Measurements from ENCODE around the gene GNPNAT1.
"Not testable (repeated sequence)": the region's sequence is repeated elsewhere in the genome, so short reads cannot be mapped to it uniquely, and the experiment has no call there.

Gene GNPNAT1

GRCh38 chr14:52776816-52777215 is 14.6 kb downstream of the GNPNAT1 start:
- Histone ChIP-seq H3K9ac (ENCODE audit: low read depth, low read length, poor library complexity) (no peak overlapping the region), H3K23ac (ENCODE audit: low read depth, low read length, poor library complexity) (no peak overlapping the region), H3K4me3 (ENCODE audit: low read length in 2 of 2) (no peak overlapping the region), H4K8ac (ENCODE audit: low read depth, low read length) (no peak overlapping the region), H2BK5ac (ENCODE audit: low read length) (no peak overlapping the region), H4K91ac (ENCODE audit: low read depth, low read length, poor library complexity) (no peak overlapping the region), H3K18ac (ENCODE audit: low read length) (no peak overlapping the region), H3K4ac (ENCODE audit: low read length) (no peak overlapping the region), H3K14ac (ENCODE audit: low read length) (no peak overlapping the region), H2BK120ac (ENCODE audit: low read depth, low read length) (no peak overlapping the region), H3K27me3 (ENCODE audit: control insufficient read depth in 3 of 3, insufficient read depth in 3 of 3, low read depth in 1 of 3, low read length in 3 of 3) (no peaks in the 10 kb centered on the region), H3K4me1 (ENCODE audit: control insufficient read depth in 2 of 2, insufficient read depth in 1 of 2, low read depth in 1 of 2, low read length in 2 of 2) (no peaks in the 10 kb centered on the region), H2BK15ac (ENCODE audit: low read length) (no peak overlapping the region), H2AFZ (ENCODE audit: low read length) (no peak overlapping the region), H3K9me3 (replicated peaks in 1 of 2; ENCODE audit: control insufficient read depth in 2 of 2, insufficient read depth in 1 of 2, low read depth in 1 of 2, low read length in 2 of 2) (no peaks in the 10 kb centered on the region), H2AK5ac (ENCODE audit: low read depth, low read length) (no peak overlapping the region), H3K4me2 (ENCODE audit: insufficient read depth, low read length, poor library complexity, severe bottlenecking) (no peak overlapping the region), H2BK12ac (ENCODE audit: low read length) (no peak overlapping the region), H3K27ac (replicated peaks; ENCODE audit: low read length) (no peak overlapping the region), H3K36me3 (replicated peaks in 1 of 2; ENCODE audit: control insufficient read depth in 2 of 2, insufficient read depth in 2 of 2, low read length in 2 of 2) (peaks cover 8 to 95% of the 10 kb centered on the region in 2 donors), H3K79me1 (ENCODE audit: low read depth, low read length) (no peaks in the 10 kb centered on the region)
- DNase-seq (ENCODE audit: low spot score) = no peak
- no CpG with 5 or more reads among the region's 7 CpGs for WGBS, 2 donors (ENCODE audit: extremely low coverage in 2 of 2, insufficient read length in 2 of 2, insufficient replicate concordance in 1 of 2)

GRCh38 chr14:52769887-52770286 is 21.5 kb downstream of the GNPNAT1 start:
- Histone ChIP-seq H3K18ac (ENCODE audit: low read length) (no peak overlapping the region), H2AFZ (ENCODE audit: low read length) (no peak overlapping the region), H3K23ac (ENCODE audit: low read depth, low read length, poor library complexity) (no peak overlapping the region), H2BK120ac (ENCODE audit: low read depth, low read length) (no peak overlapping the region), H3K4me1 (ENCODE audit: control insufficient read depth in 2 of 2, insufficient read depth in 1 of 2, low read depth in 1 of 2, low read length in 2 of 2) (no peaks in the 10 kb centered on the region), H4K91ac (ENCODE audit: low read depth, low read length, poor library complexity) (no peak overlapping the region), H3K27me3 (ENCODE audit: control insufficient read depth in 3 of 3, insufficient read depth in 3 of 3, low read depth in 1 of 3, low read length in 3 of 3) (no peaks in the 10 kb centered on the region), H3K4me3 (ENCODE audit: low read length in 2 of 2) (no peak overlapping the region), H2BK15ac (ENCODE audit: low read length) (no peak overlapping the region), H2BK5ac (ENCODE audit: low read length) (no peak overlapping the region), H3K4me2 (ENCODE audit: insufficient read depth, low read length, poor library complexity, severe bottlenecking) (no peak overlapping the region), H2AK5ac (ENCODE audit: low read depth, low read length) (no peak overlapping the region), H3K4ac (ENCODE audit: low read length) (no peak overlapping the region), H3K14ac (ENCODE audit: low read length) (no peak overlapping the region), H3K36me3 (replicated peaks in 1 of 2; ENCODE audit: control insufficient read depth in 2 of 2, insufficient read depth in 2 of 2, low read length in 2 of 2) (peaks cover 4 to 93% of the 10 kb centered on the region in 2 donors), H2BK12ac (ENCODE audit: low read length) (no peak overlapping the region), H3K9ac (ENCODE audit: low read depth, low read length, poor library complexity) (no peak overlapping the region), H4K8ac (ENCODE audit: low read depth, low read length) (no peak overlapping the region), H3K79me1 (ENCODE audit: low read depth, low read length) (no peaks in the 10 kb centered on the region), H3K27ac (replicated peaks; ENCODE audit: low read length) (no peak overlapping the region), H3K9me3 (replicated peaks in 1 of 2; ENCODE audit: control insufficient read depth in 2 of 2, insufficient read depth in 1 of 2, low read depth in 1 of 2, low read length in 2 of 2) (peaks cover 0 to 1% of the 10 kb centered on the region in 2 donors)
- no peak for DNase-seq (ENCODE audit: low spot score)

GRCh38 chr14:52767058-52767833 is 24.2 kb downstream of the GNPNAT1 start:
- H3K23ac ChIP-seq (ENCODE audit: low read depth, low read length, poor library complexity) = no peak overlapping the region
- no peak overlapping the region for H3K27ac ChIP-seq (replicated peaks; ENCODE audit: low read length)
- no peak overlapping the region for H4K8ac ChIP-seq (ENCODE audit: low read depth, low read length)
- H3K4ac ChIP-seq (ENCODE audit: low read length) = no peak overlapping the region
- H3K4me3 ChIP-seq (ENCODE audit: low read length in 2 of 2) = no peak overlapping the region
- no peak overlapping the region for H2AFZ ChIP-seq (ENCODE audit: low read length)
- no peak overlapping the region for H3K14ac ChIP-seq (ENCODE audit: low read length)
- no peak overlapping the region for H2BK5ac ChIP-seq (ENCODE audit: low read length)
- no peak overlapping the region for H2BK120ac ChIP-seq (ENCODE audit: low read depth, low read length)
- peaks cover 2% of the 10 kb centered on the region for H3K79me1 ChIP-seq (ENCODE audit: low read depth, low read length)
- H2BK12ac ChIP-seq (ENCODE audit: low read length) = no peak overlapping the region
- H2BK15ac ChIP-seq (ENCODE audit: low read length) = no peak overlapping the region
- H2AK5ac ChIP-seq (ENCODE audit: low read depth, low read length) = no peak overlapping the region
- H3K9ac ChIP-seq (ENCODE audit: low read depth, low read length, poor library complexity) = no peak overlapping the region
- DNase-seq (ENCODE audit: low spot score) = no peak
- peaks cover 0 to 1% of the 10 kb centered on the region in 2 donors for H3K9me3 ChIP-seq (replicated peaks in 1 of 2; ENCODE audit: control insufficient read depth in 2 of 2, insufficient read depth in 1 of 2, low read depth in 1 of 2, low read length in 2 of 2)
- no peaks in the 10 kb centered on the region for H3K4me1 ChIP-seq (ENCODE audit: control insufficient read depth in 2 of 2, insufficient read depth in 1 of 2, low read depth in 1 of 2, low read length in 2 of 2)
- WGBS, 2 donors (ENCODE audit: extremely low coverage in 2 of 2, insufficient read length in 2 of 2, insufficient replicate concordance in 1 of 2) = no CpG with 5 or more reads among the region's 3 CpGs
- no peak overlapping the region for H4K91ac ChIP-seq (ENCODE audit: low read depth, low read length, poor library complexity)
- no peak overlapping the region for H3K18ac ChIP-seq (ENCODE audit: low read length)
- H3K27me3 ChIP-seq (ENCODE audit: control insufficient read depth in 3 of 3, insufficient read depth in 3 of 3, low read depth in 1 of 3, low read length in 3 of 3) = no peaks in the 10 kb centered on the region
- no peak overlapping the region for H3K4me2 ChIP-seq (ENCODE audit: insufficient read depth, low read length, poor library complexity, severe bottlenecking)
- peaks cover 4 to 91% of the 10 kb centered on the region in 2 donors for H3K36me3 ChIP-seq (replicated peaks in 1 of 2; ENCODE audit: control insufficient read depth in 2 of 2, insufficient read depth in 2 of 2, low read length in 2 of 2)

- peaks cover 6 to 80% of the 10 kb centered on the region in 2 donors for H3K36me3 ChIP-seq (replicated peaks in 1 of 2; ENCODE audit: control insufficient read depth in 2 of 2, insufficient read depth in 2 of 2, low read length in 2 of 2)
Observed at GRCh38 chr14:52762923-52763322, 28.5 kb downstream of the GNPNAT1 start.

More at GRCh38 chr14:52762923-52763322, 28.5 kb downstream of the GNPNAT1 start:
- not testable (repeated sequence) for H3K4me2 ChIP-seq (ENCODE audit: insufficient read depth, low read length, poor library complexity, severe bottlenecking); H4K91ac ChIP-seq (ENCODE audit: low read depth, low read length, poor library complexity); DNase-seq (ENCODE audit: low spot score); H3K27ac ChIP-seq (replicated peaks; ENCODE audit: low read length); H2BK12ac ChIP-seq (ENCODE audit: low read length); H2BK15ac ChIP-seq (ENCODE audit: low read length); H3K79me1 ChIP-seq (ENCODE audit: low read depth, low read length); H3K14ac ChIP-seq (ENCODE audit: low read length); H3K27me3 ChIP-seq (ENCODE audit: control insufficient read depth in 3 of 3, insufficient read depth in 3 of 3, low read depth in 1 of 3, low read length in 3 of 3); H2AFZ ChIP-seq (ENCODE audit: low read length); H3K9me3 ChIP-seq (replicated peaks in 1 of 2; ENCODE audit: control insufficient read depth in 2 of 2, insufficient read depth in 1 of 2, low read depth in 1 of 2, low read length in 2 of 2); H3K23ac ChIP-seq (ENCODE audit: low read depth, low read length, poor library complexity); H3K4me3 ChIP-seq (ENCODE audit: low read length in 2 of 2); H3K9ac ChIP-seq (ENCODE audit: low read depth, low read length, poor library complexity); H4K8ac ChIP-seq (ENCODE audit: low read depth, low read length); H2BK120ac ChIP-seq (ENCODE audit: low read depth, low read length); H2BK5ac ChIP-seq (ENCODE audit: low read length); H3K18ac ChIP-seq (ENCODE audit: low read length); H2AK5ac ChIP-seq (ENCODE audit: low read depth, low read length); H3K4ac ChIP-seq (ENCODE audit: low read length); H3K4me1 ChIP-seq (ENCODE audit: control insufficient read depth in 2 of 2, insufficient read depth in 1 of 2, low read depth in 1 of 2, low read length in 2 of 2)
- no CpG with 5 or more reads among the region's 4 CpGs for WGBS, 2 donors (ENCODE audit: extremely low coverage in 2 of 2, insufficient read length in 2 of 2, insufficient replicate concordance in 1 of 2)
